ENCODE data around the gene TOR4A.

Gene TOR4A

GRCh38 chr9:137307255-137308056, 29.9 kb downstream of the TOR4A start:
- DNase-seq: no peak

- no peak for DNase-seq
Measured at GRCh38 chr9:137308057-137308619, 30.6 kb downstream of the TOR4A start.

- DNase-seq: no peak
Measured at GRCh38 chr9:137309368-137310188, 32.1 kb downstream of the TOR4A start.

GRCh38 chr9:137310189-137311052, 32.9 kb downstream of the TOR4A start:
- DNase-seq: no peak

DNA sequence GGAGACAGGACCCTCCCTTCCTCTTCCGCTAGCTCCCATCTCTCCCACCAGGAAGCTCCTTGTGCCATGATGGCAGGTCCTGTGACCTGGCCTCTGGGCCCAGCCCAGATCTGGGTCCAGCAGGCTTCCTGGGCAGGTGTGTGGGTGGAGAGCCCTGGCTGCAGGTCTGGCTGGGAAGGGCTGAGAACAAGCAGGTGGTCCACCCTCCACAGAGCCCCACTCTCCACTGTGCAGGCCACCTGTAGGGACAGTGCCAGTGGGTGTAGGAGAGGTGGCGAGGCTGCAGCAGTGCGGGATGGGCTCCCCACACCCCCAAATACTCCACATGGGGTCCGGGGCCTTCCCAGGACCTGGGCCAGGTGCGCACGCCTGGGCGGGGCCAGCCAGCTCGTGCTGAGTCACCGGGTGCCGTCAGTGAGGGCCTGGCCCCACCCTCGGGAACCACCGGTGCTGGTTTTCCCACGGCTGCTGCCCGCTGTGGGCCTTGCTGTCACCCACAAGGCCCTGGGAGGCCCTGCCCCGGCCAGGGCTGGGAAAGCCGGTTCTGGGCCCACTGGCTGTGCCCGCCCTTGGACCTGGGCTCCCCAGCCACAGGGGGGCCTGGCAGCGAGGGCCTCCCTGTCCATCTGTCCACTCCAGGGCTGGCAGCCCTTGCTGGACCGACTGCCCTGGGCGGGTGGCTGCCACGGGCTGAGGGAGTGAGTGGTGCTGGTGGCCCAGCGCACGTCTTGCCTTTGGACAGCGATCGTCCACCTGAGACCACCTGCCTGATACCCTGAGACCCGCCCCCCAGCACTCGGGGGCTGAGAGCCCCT, 33.9 kb downstream of the TOR4A start:
- no peak for DNase-seq

- no peak for DNase-seq
Measured at GRCh38 chr9:137311986-137312851, 34.7 kb downstream of the TOR4A start.

DNA sequence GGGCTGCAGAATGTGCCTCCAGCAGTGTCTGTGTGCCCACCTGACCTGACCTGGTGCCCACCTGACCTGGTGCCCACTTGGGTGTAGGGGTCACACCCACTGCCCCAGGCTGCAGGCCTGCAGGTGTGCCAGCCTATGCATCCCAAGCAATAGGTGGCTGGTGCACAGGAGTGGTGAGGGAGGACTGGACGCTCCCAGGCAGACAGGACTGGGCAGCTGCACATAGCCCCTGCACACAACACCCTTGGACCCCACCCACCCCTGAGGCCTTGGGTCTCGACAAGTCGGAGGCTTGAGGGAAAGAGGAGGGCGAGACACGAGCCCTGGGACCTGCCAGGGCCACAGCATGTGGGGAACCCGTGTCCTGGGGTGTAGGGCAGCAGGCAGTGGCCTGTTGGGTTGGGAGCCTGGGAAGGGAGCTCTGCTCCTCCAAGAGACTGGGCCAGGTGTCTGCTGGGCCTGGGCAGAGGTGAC, 35.4 kb downstream of the TOR4A start:
- DNase-seq: no peak

- DNase-seq: no peak
Measured at GRCh38 chr9:137313326-137313936, 35.9 kb downstream of the TOR4A start.

- DNase-seq: no peak
Measured at GRCh38 chr9:137313956-137314560, 36.5 kb downstream of the TOR4A start.

- no peak for DNase-seq
Measured at GRCh38 chr9:137314561-137315560, 37.3 kb downstream of the TOR4A start.

DNA sequence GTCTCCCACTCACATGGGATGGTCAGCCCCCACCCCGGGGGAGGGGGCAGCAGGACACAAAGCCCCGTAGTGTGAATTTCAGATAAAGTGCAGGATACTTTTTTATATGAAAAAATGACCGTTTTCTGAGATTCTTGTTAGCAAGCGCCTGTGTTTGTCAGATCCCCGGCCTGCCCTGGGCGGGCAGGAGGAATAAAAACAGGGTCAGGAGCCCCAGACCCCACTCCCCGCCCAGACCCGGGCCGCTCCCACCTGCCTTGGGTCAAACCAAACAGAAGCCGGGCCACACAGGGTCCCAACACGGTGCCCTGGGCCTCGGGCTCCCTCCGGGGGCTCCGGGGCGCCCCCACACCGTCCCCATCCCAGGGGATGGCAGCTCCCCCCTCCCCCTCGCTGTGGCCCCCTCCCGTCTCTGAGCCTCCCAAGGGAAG, 38.1 kb downstream of the TOR4A start:
- DNase-seq: no peak

- DNase-seq: no peak
Measured at GRCh38 chr9:137316012-137316981, 38.8 kb downstream of the TOR4A start.

DNA sequence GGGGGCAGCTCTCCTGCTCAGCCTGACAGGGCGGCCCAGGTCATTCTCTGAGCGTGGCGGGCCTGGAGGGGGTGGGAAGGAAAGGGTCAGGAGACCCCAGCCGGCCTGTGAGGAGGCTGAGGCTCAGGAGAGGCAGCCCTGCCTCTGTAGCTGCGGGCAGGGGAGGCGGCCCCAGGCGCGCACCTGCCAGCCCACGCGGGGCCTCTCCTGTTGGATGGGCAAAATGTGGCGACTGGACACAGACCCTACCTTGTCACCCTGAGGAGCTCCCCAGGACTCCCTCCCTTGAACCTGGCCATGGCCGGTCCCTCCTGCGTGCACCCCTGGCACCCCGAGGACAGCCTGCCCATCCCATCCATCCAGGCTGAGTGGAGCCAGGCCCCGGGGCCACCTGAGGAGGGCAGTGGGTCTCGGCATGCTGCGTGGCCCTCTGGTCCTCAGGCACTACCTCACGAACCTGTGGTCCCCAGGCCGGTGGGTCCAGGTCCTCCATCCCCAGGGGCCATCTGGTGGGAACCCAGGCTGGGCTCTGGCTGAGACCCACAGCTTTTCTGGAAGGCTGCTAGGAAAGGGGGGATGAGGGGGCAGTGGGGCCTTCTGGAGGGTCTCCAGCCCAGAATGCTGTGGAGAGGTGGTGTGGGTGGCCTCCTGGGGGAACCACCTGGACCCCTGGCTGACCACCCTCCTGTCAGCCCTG, 39.6 kb downstream of the TOR4A start:
- no peak for DNase-seq

DNA sequence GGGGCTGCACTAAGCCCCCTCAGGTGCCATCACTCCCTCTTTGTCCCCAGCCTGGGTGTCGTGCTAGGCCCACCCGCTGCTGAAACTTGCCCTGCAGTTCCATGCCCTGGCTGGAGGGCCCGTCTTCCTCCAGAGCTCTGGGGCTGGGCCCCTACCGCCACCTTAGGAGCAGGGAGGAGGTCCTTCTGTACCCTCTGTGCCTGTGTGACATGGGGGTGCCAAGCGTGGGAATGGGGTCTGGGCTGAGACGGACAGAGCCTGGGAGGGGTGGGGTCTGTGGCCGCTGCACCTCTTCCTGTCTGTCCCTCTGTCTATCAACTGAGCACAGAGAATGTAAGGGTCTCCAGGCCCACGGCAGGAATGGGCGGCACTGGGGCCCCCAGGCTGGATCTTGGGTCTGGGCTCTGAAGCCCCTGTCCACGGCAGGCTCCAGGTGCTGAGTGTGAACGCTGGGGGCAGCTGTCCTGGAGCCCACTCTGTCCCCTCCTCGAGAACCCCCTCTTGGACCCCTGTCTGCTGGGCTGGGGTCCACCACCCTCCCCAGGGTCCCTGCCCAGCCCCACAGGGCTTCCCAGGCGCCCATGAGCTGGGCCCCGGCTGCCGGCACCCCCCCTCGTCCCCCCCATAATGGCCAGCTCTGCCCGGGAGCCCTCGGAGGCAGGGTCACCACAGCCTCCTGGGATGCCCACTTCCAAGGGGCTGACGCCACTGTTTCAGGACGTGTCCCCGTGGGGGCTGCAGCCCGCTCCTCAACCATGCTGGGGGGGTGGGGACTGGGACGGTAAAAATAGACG, 40.4 kb downstream of the TOR4A start:
- no peak for DNase-seq

DNA sequence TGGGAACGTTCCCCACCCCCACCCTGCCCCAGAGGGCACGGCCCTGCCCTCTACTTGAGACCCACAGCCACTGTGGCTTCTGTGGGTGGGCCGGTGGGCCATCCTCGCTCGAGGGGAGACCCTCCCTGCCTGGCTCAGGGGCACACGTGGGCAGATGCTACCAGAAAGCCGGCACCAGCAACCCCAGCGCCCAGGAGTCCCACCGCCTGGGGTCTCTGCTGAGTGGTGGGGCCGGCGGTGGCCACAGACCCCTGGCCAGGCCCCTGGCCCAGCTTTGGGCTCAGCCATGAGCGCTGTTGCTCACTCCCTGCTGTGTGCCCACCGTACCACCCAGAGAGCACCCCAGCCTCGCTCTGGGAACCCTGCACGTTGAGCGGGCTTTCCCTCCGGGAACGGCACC, 41.1 kb downstream of the TOR4A start:
- no peak for DNase-seq
